GM23338 (cell line): ENCODE results near the gene TCIRG1.

Experiments
- CREB1 ChIP-seq: fragments of 250-450 bp; sonication (Bioruptor Pico); IDR thresholded peaks from 2 replicates; pipeline ENCODE4 v1.5.0; 2020; ENCODE audit warnings: low read depth, mild to moderate bottlenecking, moderate library complexity
- CTCF ChIP-seq, 2 experiments: fragments of 200-600 bp in 1 of 2; sonication (generic) in 1 of 2; conservative IDR thresholded peaks; 2 replicates each; pipeline versions ENCODE4 v1.5.1 to v1.6.1; 2016 to 2017; ENCODE audit warnings: antibody characterized with exemption in 2 of 2, low read depth in 2 of 2, mild to moderate bottlenecking in 2 of 2, moderate library complexity in 1 of 2
- EZH2 ChIP-seq: fragments of 200-600 bp; sonication (generic); IDR thresholded peaks from one replicate; pipeline ENCODE4 v1.8.0; 2017; ENCODE audit warnings: antibody characterized with exemption, mild to moderate bottlenecking, low read depth; ENCODE audit not compliant: unreplicated experiment
- JUNB ChIP-seq: IDR thresholded peaks from one replicate; pipeline ENCODE4 v1.6.1; 2016; ENCODE audit warnings: antibody characterized with exemption; ENCODE audit not compliant: unreplicated experiment
- NANOG ChIP-seq: IDR thresholded peaks from 2 replicates; pipeline ENCODE4 v1.6.1; 2016; ENCODE audit warnings: antibody characterized with exemption, borderline replicate concordance
- POLR2AphosphoS5 ChIP-seq: IDR thresholded peaks from 2 replicates; pipeline ENCODE4 v1.6.1; 2016; ENCODE audit warnings: antibody characterized with exemption, low read depth
- REST ChIP-seq: IDR thresholded peaks from one replicate; pipeline ENCODE4 v1.6.1; 2018; ENCODE audit warnings: antibody characterized with exemption; ENCODE audit not compliant: unreplicated experiment
- TF ChIP-seq, protein P1 (sequence below): IDR thresholded peaks from 2 replicates; pipeline ENCODE4 v1.6.1; 2016; ENCODE audit warnings: antibody characterized with exemption

- TF ChIP-seq, protein P1, sequence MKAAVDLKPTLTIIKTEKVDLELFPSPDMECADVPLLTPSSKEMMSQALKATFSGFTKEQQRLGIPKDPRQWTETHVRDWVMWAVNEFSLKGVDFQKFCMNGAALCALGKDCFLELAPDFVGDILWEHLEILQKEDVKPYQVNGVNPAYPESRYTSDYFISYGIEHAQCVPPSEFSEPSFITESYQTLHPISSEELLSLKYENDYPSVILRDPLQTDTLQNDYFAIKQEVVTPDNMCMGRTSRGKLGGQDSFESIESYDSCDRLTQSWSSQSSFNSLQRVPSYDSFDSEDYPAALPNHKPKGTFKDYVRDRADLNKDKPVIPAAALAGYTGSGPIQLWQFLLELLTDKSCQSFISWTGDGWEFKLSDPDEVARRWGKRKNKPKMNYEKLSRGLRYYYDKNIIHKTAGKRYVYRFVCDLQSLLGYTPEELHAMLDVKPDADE, result no peak
- no peak for TF ChIP-seq POLR2AphosphoS5
- TF ChIP-seq EZH2, result no peak
- TF ChIP-seq CTCF (conservative IDR thresholded peaks at IDR 0.05; ENCODE audit: low read depth in 2 of 2), result no peak
- no peak for TF ChIP-seq REST
- no peak for TF ChIP-seq JUNB
- TF ChIP-seq NANOG, result no peak
- TF ChIP-seq CREB1 (CRISPR knock-in tag), result no peak
These were observed 44.7 kb downstream of the TCIRG1 start for GRCh38 chr11:68083517-68083916.
